Posterior cingulate gyrus (tissue), 11 donors: ENCODE data around the gene DCAF10.

Experiments used
- DNase-seq, 10 donors: peaks; one replicate each; pipeline versions ENCODE4 v3.0.0 to v3.0.0-alpha.2; 2020 to 2021; ENCODE audit warnings: mixed read lengths in 3 of 10
- intact Hi-C: fragments of 100-400 bp; cut with DNase I; formaldehyde crosslinking; loops from one replicate; pipeline ENCODE4 v1.15.1; 2023

Gene DCAF10

GRCh38 chr9:37905131-37905505 lies 104.5 kb downstream of the DCAF10 start:
- DNase-seq: no peak
- intact Hi-C loops: loop anchor here (2.0 kb wide), 1 partner anchor 458 kb away; no protein-coding TSS in a partner anchor

GRCh38 chr9:37905776-37906175 lies 105.2 kb downstream of the DCAF10 start:
- DNase-seq: peak in 1 of 10 donors; percentile 22
- intact Hi-C loops: loop anchor here (2.0 kb wide), 1 partner anchor 457 kb away; no protein-coding TSS in a partner anchor

- intact Hi-C loops: no loop called here
- DNase-seq: peak in 1 of 10 donors; percentile 58
Measured at GRCh38 chr9:37906312-37907239, 106.0 kb downstream of the DCAF10 start.

- intact Hi-C loops: no loop called here
- no peak for DNase-seq
Measured at GRCh38 chr9:37908283-37908682, 107.7 kb downstream of the DCAF10 start.

GRCh38 chr9:37908698-37909186 lies 108.1 kb downstream of the DCAF10 start:
- intact Hi-C loops: no loop called here
- DNase-seq: peak in 1 of 10 donors; percentile 12

- intact Hi-C loops: no loop called here
- DNase-seq: peak in 1 of 10 donors; percentile 31
Measured at GRCh38 chr9:37909326-37909725, 108.7 kb downstream of the DCAF10 start.

GRCh38 chr9:37909836-37910235 lies 109.2 kb downstream of the DCAF10 start:
- intact Hi-C loops: loop anchor here (10.0 kb wide), 3 partner anchors 55 to 525 kb away; partner anchors contain the start of gene ALDH1B1
- peak in 1 of 10 donors; percentile 34 for DNase-seq

GRCh38 chr9:37910271-37910670 lies 109.7 kb downstream of the DCAF10 start:
- intact Hi-C loops: loop anchor here (10.0 kb wide), 3 partner anchors 55 to 525 kb away; partner anchors contain the start of gene ALDH1B1
- DNase-seq: no peak

- DNase-seq: peak in 2 of 10 donors; percentile 57 to 65
- intact Hi-C loops: loop anchor here (10.0 kb wide), 3 partner anchors 54 to 524 kb away; partner anchors contain the start of gene ALDH1B1
Measured at GRCh38 chr9:37911271-37911681, 110.7 kb downstream of the DCAF10 start.

GRCh38 chr9:37913480-37914153 lies 113.0 kb downstream of the DCAF10 start:
- DNase-seq: peak; percentile 69 to 98 (median 92)
- intact Hi-C loops: loop anchor here (1.0 to 10.0 kb wide), 6 partner anchors 51 to 521 kb away; partner anchors contain the start of gene ALDH1B1

- intact Hi-C loops: loop anchor here (10.0 kb wide), 3 partner anchors 51 to 521 kb away; partner anchors contain the start of gene ALDH1B1
- DNase-seq: peak in 1 of 10 donors; percentile 42
Measured at GRCh38 chr9:37914154-37914551, 113.6 kb downstream of the DCAF10 start.

- peak in 2 of 10 donors; percentile 64 to 69 for DNase-seq
- intact Hi-C loops: loop anchor here (5.0 to 10.0 kb wide), 5 partner anchors 50 to 520 kb away; partner anchors contain the start of gene ALDH1B1
Measured at GRCh38 chr9:37914701-37915358, 114.2 kb downstream of the DCAF10 start.

- intact Hi-C loops: loop anchor here (5.0 to 10.0 kb wide), 5 partner anchors 49 to 519 kb away; partner anchors contain the start of gene ALDH1B1
Measured at GRCh38 chr9:37915911-37916470, 115.4 kb downstream of the DCAF10 start.

GRCh38 chr9:37916471-37917312 lies 116.1 kb downstream of the DCAF10 start:
- intact Hi-C loops: loop anchor here (5.0 to 10.0 kb wide), 5 partner anchors 48 to 518 kb away; partner anchors contain the start of gene ALDH1B1

More at GRCh38 chr9:37915911-37916470, 115.4 kb downstream of the DCAF10 start:
- DNase-seq: peak in 2 of 10 donors; percentile 58 to 78

More at GRCh38 chr9:37916471-37917312, 116.1 kb downstream of the DCAF10 start:
- DNase-seq: peak in 7 of 10 donors; percentile 31 to 86 (median 46)
